GM18508 (cell line): ENCODE results near the gene SHBG.
A peak's percentile ranks its signal among the peaks of the same experiment; 100 is the strongest.
"Not testable (repeated sequence)": the region's sequence is repeated elsewhere in the genome, so short reads cannot be mapped to it uniquely, and the experiment has no call there.

Experiments used
- ATAC-seq: cut with Tn5 transposase; IDR thresholded peaks from one replicate; pipeline ENCODE4 v1.9.1; 2021; ENCODE audit warnings: moderate number of reproducible peaks; ENCODE audit not compliant: insufficient read depth, unreplicated experiment

SHBG gene

DNA sequence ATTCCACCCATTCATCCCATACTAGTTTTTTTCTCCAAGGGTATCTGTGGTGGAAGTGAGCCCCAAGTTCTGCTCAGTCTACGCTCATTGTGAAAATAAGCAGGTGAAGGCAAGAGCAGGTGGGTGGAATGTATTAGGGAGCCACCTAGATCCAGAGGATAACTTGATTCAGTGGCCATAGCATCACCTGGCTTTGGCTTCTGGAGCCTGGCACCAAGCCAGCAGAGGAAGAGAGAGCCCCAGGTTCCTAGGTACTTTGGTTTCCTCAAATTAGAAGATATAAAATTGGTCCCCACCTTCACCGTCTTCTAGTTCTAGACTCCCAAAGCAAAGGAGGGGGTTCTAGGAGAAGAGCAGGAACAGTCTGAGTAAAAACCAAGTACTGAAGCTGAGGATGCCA lies 19.3 kb upstream of the SHBG start:
- ATAC-seq: no peak

DNA sequence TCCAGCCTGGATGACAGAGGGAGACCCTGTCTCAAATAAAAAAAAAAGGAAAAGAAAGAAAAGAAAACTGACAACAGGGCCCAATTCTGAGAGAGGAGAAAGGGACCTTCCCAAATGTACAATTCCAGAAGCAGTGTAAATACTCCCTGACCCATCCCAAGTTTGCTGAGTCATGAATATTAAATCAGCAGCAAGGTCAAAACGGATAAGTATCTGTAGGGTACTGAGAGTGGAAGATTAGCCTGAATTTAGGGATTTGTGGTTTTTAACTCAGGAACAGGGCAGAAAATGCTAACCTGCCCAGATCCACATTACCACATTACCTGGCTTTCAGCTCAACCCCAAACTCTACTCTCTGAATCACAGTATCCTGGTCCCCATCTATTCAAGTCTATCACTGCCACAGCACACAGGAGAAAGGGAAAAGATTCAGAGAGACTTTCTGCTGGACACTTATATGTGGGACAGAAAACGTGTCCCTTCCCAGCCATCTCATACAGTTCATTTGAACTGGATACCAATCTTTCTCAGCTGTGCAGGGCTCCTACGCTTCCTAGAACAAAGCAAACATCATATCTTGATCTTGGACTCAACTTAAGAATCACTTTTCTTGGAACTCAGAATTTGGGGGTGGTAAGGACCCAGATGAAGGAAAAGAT lies 18.2 kb upstream of the SHBG start:
- no peak for ATAC-seq

DNA sequence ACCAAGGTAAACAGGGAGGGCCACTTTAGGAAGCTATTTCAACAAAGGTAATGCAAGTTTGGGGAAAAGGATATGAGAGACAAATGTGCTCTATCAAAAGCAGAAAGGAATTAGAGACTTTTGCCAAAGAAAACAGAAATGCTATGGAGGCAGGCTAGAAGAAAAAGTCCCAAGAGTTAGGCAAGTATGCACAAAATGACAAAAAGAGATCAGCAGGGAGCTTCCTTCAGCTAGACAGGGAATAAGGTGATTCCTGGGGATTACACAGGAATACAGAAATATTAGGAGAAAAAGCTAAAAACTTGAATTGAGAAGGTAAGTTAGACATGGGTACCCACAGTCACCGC lies 17.7 kb upstream of the SHBG start:
- ATAC-seq: no peak

DNA sequence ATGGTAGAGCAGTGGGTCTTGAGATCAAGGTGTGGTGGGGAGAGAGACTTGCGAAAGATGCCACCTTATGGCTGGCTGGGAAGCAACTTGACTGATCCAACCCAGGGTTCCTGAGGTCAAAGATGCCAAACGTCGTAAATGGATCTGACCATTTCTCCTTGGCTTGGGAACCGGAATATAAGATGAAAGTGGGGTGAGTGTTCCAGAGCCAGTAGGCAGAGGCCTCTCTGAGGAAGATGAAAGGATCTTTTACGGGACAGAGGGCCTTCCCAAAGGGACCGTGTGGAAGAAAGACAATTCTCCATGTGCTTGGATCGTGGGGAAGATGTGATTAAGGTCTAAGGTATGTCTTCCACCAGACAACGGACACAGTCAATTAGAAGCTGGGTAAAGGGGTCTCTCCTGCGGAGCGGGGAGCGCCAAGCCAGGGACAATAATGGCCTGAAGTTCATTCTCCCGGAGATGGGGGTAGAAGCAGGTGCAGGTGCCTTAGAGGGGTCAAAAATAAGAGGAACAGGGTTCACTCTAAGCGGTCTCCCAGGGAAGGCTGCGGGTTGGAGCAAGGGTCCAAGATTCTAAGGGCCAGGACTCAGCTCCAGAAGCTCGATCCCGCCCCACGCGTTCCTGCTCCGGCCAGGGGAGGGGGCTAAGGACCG lies 16.0 kb upstream of the SHBG start:
- no peak for ATAC-seq

DNA sequence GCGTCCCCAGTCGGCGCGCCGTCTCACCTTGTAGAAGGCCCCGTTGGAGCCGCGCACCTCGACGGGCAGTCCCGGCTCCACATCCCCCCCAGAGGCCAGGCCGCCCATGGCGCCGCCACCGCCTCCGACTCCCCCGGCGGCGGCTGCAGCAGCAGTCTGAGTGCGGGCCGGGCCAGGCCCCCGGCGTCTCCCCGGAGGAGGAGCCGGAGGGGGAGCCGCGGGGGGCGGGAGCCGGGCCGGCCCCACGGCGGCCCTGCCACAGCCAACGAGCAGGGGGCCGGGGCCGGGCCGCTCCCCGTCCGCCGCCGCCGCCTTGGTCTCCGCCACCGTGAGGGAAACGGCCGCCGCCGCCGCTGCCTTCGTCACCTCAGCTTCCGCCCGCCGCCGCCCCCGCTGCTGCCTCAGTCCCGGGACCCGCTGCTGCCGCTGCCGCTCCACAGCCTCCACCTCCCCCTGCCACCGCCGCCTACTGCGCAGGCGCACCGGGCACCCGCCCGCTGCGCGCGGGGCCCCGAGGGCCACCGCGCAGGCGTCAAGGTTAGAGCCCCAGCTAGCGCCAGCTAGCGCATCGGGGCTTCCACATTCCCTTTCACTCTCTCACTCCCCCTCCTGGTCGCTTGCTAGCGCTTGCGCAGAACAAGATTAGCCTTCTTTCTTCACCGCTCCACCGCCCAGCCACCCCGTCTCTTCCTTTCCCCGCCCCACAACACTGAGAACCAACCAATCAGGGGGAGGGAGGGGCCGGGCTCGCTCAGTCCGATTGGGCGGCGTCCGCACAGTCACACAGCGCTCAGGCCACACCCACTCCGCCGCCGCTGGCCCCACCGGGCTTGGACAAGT lies 15.3 kb upstream of the SHBG start, which contains the start of gene FXR2:
FXR2 (minus strand) TSS at position 473 of the 840 bp plus-strand sequence; CDS start at position 108, 365 bp downstream.
- peak; percentile 70 for ATAC-seq

DNA sequence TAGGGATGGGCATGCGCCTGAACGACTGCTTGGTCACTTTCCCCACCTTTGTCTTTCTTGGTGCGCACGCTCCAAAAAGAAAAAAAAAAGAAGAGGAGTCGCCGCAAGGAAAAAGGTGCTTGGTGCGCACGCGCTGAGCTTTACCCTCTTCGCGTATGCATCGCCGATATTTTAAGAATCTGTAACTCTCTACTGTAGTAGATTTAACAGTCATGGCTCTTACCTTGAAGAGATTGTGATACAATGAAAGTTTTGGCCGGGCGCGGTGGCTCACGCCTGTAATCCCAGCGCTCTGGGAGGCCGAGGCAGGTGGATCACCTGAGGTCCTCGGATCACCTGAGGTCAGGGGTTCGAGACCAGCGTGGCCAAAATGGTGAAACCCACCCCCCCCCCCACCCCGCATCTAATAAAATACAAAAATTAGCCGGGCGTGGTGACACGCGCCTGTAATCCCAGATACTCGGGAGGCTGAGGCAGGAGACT lies 14.6 kb upstream of the SHBG start:
- no peak for ATAC-seq

DNA sequence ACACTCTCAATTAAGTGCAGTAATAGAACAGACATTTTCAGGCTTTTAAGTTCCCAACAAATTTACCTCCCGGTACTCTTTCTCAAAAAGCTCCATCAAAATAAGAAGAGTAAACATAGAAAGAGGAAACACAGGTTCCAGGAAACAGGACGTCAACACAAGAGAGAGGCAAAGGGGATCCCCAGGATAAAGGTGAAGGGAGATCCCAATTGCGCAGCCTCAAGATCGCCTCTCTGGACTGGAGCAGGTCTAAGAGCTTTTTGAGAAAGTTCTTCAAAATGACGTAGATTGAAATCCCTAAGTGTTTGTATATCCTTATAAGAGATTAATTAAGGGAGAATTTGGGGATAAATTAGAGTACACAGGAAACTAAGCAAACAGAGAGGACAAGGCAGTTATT lies 11.3 kb upstream of the SHBG start:
- no peak for ATAC-seq

DNA sequence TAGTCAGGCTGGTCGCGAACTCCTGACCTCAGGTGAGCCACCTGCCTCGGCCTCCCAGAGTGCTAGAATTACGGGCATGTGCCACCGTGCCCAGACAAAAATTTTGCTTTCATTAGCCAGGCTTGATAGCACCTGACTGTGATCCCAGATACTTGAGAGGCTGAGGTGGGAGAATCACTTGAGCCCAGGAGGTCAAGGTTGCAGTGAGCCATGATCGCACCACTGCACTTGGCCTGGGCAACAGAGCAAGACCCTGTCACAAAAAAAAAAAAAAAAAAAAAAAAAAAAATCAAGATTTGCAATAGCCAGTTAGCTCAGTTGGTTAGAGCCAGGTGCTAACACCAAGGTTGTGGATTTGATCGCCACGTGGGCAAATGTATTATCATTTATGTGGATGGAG lies 9.1 kb upstream of the SHBG start:
- ATAC-seq: no peak

DNA sequence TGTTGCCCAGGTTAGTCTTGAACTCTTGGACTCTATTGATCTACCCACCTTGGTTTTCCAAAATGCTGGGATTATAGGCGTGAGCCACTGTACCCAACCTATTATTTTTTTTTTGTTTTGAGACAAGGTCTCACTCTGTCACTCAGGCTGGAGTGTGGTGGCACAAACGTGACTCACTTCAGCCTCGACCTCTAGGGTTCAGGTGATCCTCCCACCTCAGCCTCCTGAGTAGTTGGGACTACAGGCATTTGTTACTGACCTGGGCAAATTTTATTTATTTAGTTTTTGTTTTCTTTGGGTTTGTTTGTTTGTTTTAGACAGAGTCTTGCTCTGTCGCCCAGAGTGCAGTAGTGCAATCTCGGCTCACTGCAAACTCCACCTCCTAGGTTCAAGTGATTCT lies 6.3 kb upstream of the SHBG start:
- no peak for ATAC-seq

DNA sequence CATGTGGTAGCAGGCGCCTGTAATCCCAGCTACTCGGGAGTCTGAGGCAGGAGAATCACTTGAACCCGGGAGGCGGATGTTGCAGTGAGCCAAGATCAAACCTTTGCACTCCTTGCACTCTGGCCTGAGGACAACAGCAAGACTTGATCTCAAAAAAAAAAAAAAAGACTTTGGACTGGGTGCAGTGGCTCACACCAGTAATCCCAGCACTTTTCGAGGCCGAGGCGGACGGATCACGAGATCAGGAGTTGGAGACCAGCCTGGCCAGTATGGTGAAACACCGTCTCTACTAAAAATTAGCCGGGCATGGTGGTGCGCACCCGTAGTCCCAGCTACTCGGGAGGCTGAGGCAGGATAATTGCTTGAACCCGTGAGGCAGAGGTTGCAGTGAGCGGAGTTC lies 4.2 kb upstream of the SHBG start:
- not testable (repeated sequence) for ATAC-seq

DNA sequence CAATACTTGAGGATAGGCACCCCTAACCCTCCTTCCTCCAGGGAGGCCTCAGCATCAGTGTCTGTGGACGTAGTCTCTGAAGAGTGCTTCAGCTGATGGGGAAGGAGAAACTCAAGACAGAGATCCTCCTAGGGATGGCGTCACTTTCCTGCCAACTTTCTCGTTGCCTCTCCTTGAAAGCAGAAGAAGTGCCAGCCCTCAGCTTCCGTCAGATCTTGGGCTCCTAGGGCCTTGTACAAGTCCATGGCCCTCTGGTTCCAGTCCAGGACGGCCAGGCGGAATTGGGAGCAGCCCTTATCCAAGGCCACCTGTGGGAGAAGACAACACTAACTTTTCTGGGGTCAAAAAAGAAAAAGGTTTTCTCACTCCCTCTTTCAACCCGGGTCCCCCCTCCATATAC lies 3.6 kb upstream of the SHBG start:
- no peak for ATAC-seq

DNA sequence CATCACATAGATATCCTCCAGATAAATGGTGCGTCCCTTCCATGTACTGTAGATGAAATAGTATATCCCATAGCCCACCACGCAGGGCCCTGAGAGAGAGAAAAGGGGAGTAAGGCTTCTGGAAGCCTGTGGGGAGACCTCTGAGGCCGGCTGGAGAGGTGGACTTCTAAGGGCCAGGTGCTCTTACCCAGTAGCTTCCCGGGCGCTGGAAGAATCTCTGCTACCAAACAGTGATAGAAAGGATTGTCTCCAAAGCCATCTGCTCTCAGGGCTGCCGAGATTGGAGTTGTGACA lies 3.0 kb upstream of the SHBG start:
- ATAC-seq: no peak

DNA sequence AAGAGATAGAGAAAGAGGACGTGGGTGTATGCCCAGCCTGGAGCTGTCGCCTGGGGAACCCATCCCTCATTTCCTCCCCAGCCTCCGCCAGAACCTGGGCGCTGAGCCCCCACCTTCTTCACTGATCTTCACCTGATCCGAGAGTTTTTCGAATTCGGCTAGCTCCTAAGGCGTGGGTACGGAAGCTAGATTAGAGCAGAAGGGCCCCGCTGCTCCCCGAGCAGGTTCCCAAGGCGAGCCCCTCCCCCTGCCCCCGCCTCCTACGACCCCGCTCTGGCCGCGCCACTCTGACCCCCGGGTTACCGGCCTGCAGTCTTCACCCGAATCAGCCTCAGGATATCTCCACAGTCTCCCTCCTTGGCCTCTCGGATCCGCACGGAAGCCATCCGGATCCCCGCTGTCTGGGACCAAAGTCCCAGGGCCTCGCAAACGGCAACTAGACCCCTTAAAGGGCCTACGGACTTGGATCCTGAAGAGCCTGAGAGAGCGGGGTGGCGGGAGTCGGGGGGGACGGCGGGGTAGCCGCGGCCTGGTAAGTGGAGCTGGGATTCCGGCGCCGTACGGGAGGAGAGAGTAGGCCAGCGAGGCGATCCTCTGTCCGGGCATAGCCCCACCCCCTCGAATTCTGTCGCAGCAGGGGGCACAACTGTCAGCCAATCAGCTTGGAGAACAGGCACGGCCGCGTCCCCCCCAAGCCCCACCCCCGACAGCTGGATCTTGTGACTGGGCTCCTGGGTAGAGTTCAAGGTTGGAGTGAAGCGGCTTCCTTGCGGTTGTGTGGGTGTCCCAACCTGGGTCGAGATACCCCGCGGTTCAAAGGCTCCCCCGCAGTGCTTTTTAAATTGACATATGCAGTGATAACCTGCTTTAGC lies 2.4 kb upstream of the SHBG start, which contains the start of gene SAT2:
SAT2 (minus strand) TSS at position 572 of the 872 bp plus-strand sequence; CDS start at position 386, 186 bp downstream.
- no peak for ATAC-seq

DNA sequence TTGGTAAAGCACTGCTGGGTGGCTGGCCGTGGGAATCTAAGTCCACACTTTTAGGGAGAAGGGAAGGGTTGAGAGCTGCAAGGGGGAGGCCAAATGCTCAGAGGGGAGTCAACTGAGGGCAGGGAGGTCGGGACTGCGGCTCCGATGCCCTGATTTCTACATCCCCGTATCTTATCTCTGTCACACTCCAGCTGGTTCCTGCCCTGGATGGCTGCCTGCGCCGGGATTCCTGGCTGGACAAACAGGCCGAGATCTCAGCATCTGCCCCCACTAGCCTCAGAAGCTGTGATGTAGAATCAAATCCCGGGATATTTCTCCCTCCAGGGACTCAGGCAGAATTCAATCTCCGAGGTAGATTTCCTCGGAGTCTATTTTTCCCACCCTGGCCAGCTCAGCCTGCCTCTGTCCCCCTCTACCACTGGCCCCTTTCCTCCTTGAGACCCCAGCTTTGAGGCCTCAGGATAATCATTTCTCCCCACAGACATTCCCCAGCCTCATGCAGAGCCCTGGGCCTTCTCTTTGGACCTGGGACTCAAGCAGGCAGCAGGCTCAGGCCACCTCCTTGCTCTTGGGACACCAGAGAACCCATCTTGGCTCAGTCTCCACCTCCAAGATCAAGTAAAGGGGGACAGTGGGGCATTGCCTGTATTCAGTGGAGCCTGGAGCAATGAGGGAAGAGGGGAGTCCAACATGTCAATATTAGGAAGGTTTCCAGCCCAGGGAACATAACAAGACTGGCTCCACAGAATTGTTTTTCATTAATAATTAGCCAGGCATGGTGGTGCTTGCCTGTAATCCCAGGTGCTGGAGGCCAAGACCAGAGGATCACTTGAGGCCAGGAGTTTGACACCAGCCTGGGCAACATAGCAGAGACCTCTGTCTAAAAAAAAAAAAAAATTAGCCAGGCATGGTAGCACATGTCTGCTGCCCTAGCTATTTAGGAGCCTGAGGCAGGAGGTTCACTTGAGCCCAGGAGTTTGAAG lies 1.8 kb downstream of the SHBG start:
- ATAC-seq: no peak

DNA sequence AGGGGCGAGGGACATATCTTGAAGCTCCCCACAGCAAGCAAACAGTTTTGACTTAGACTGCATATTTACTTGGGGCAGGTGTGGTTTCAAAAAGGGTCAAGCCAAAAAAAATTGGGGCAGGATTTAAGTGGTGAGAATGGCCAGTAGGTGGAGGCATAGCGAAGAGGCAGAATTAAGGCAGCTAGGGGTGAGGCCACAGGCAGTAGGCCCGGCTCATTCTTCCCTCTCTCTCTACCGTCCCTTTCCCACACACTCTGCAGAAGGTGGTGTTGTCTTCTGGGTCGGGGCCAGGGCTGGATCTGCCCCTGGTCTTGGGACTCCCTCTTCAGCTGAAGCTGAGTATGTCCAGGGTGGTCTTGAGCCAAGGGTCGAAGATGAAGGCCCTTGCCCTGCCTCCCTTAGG lies 2.6 kb downstream of the SHBG start:
- no peak for ATAC-seq

DNA sequence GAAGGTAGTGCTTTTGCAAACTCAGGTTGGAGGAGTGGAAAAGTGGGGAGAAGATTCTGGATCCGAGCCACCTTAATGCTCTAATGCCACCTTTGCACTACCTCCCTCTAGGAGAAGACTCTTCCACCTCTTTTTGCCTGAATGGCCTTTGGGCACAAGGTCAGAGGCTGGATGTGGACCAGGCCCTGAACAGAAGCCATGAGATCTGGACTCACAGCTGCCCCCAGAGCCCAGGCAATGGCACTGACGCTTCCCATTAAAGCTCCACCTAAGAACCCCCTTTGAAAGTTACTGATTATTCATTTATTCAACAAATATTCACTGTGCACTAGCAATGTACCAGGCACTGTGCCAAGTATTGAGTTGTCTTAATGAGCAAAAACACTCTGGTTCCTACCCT lies 3.2 kb downstream of the SHBG start:
- ATAC-seq: no peak

DNA sequence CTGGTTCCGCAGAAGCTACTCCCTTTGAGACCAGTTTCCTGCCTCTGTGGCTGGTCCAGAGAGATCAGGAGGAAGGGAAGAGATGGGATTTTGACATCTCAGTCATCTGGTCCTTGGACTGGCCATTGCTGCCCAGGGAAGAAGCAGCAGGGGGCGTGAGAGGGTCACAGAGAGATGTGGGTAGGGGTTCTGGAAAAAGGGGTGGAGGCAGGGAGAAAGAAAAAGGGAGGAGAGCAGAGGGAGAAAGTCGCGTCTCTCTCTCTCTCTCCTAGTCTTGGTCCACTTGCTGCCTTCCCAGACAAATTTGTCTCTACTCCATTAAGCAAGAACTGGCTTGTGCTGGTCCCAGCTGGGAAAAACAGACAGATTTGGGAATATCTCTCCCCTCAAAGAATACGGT lies 4.4 kb downstream of the SHBG start:
- ATAC-seq: no peak

DNA sequence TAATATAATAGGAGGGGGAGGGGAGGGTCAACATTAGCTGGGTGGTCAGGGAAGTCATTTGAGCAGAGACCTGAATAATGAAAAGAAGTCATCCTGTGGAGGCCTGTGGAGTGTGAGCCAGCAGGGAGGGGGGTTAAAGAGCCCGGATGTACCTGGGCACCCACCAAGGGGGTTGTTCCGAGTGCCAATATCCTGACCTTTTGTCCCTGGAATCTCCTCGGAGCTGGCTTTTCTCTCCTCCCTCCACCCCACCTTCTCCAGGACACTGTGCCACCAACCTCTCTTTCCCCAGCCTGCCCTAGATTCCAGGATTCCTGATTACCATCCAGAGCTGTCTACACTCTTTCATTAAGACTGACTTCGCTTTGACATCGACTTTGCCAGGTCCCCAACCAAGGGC lies 6.2 kb downstream of the SHBG start:
- ATAC-seq: no peak

DNA sequence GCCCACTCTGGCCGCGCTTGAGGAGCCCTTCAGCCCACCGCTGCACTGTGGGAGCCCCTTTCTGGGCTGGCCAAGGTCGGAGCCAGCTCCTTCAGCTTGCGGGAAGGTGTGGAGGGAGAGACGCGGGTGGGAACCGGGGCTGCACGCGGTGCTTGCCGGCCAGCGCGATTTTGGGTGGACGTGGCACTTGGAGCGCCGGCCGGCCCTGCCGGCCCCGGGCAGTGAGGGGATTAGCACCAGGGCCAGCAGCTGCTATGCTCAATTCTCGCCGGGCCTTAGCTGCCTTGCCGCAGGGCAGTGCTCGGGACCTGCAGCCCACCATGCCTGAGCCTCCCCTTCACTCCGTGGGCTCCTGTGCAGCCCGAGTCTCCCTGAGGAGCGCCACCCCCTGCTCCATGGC lies 10.8 kb downstream of the SHBG start:
- no peak for ATAC-seq
